ENCODE measurements around the gene CDC123. TPM values are rescaled to one million over a fixed set of nuclear protein-coding genes. Genes with fewer than 3 reads are reported as not detected.

Gene CDC123
- polyA plus RNA-seq, 2 donors, result 24.1 to 52.6 TPM

- Histone ChIP-seq H3K27ac (ENCODE audit: low read depth in 2 of 2, low read length in 1 of 2) (no peak overlapping the region), H3K27me3 (ENCODE audit: control insufficient read depth in 1 of 2, insufficient read depth in 2 of 2, low read length in 2 of 2) (no peaks in the 10 kb centered on the region), H3K4me1 (ENCODE audit: control insufficient read depth in 2 of 2, insufficient read depth in 2 of 2, low read length in 1 of 2) (no peaks in the 10 kb centered on the region), H3K36me3 (ENCODE audit: control insufficient read depth in 2 of 2, insufficient read depth in 2 of 2, low read length in 1 of 2) (peaks cover 2 to 11% of the 10 kb centered on the region in 2 donors), H3K9me3 (ENCODE audit: control insufficient read depth in 2 of 2, insufficient read depth in 1 of 2, low read depth in 1 of 2, low read length in 1 of 2) (no peaks in the 10 kb centered on the region), H3K4me3 (ENCODE audit: low read depth in 1 of 2, low read length in 2 of 2) (no peak overlapping the region)
- 80% methylated on average over 5 of the region's 5 CpGs for WGBS, 2 donors
Observed at GRCh38 chr10:12202226-12202625, 6.2 kb downstream of the CDC123 start.

GRCh38 chr10:12205082-12205481 is 9.1 kb downstream of the CDC123 start:
- 88 to 93% methylated on average over 3 of the region's 3 CpGs for whole genome bisulfite sequencing, 2 donors
- no peak overlapping the region for H3K4me3 ChIP-seq (ENCODE audit: low read depth in 1 of 2, low read length in 2 of 2)
- H3K27ac ChIP-seq (ENCODE audit: low read depth in 2 of 2, low read length in 1 of 2), result no peak overlapping the region
- H3K9me3 ChIP-seq (ENCODE audit: control insufficient read depth in 2 of 2, insufficient read depth in 1 of 2, low read depth in 1 of 2, low read length in 1 of 2), result no peaks in the 10 kb centered on the region
- H3K36me3 ChIP-seq (ENCODE audit: control insufficient read depth in 2 of 2, insufficient read depth in 2 of 2, low read length in 1 of 2), result peaks cover 4 to 11% of the 10 kb centered on the region in 2 donors
- no peaks in the 10 kb centered on the region for H3K27me3 ChIP-seq (ENCODE audit: control insufficient read depth in 1 of 2, insufficient read depth in 2 of 2, low read length in 2 of 2)
- H3K4me1 ChIP-seq (ENCODE audit: control insufficient read depth in 2 of 2, insufficient read depth in 2 of 2, low read length in 1 of 2), result no peaks in the 10 kb centered on the region

- Histone ChIP-seq H3K4me3 (ENCODE audit: low read depth in 1 of 2, low read length in 2 of 2) (no peak overlapping the region), H3K27me3 (ENCODE audit: control insufficient read depth in 1 of 2, insufficient read depth in 2 of 2, low read length in 2 of 2) (no peaks in the 10 kb centered on the region), H3K9me3 (ENCODE audit: control insufficient read depth in 2 of 2, insufficient read depth in 1 of 2, low read depth in 1 of 2, low read length in 1 of 2) (no peaks in the 10 kb centered on the region), H3K27ac (ENCODE audit: low read depth in 2 of 2, low read length in 1 of 2) (no peak overlapping the region), H3K36me3 (ENCODE audit: control insufficient read depth in 2 of 2, insufficient read depth in 2 of 2, low read length in 1 of 2) (peaks cover 4 to 7% of the 10 kb centered on the region in 2 donors), H3K4me1 (ENCODE audit: control insufficient read depth in 2 of 2, insufficient read depth in 2 of 2, low read length in 1 of 2) (no peaks in the 10 kb centered on the region)
- WGBS, 2 donors, result 79 to 86% methylated on average over 3 of the region's 3 CpGs
Observed at GRCh38 chr10:12207114-12207513, 11.1 kb downstream of the CDC123 start.

GRCh38 chr10:12208460-12208859 is 12.5 kb downstream of the CDC123 start:
- no peaks in the 10 kb centered on the region for H3K4me1 ChIP-seq (ENCODE audit: control insufficient read depth in 2 of 2, insufficient read depth in 2 of 2, low read length in 1 of 2)
- 97 to 98% methylated on average over 5 of the region's 5 CpGs for WGBS, 2 donors
- no peak overlapping the region for H3K4me3 ChIP-seq (ENCODE audit: low read depth in 1 of 2, low read length in 2 of 2)
- H3K27me3 ChIP-seq (ENCODE audit: control insufficient read depth in 1 of 2, insufficient read depth in 2 of 2, low read length in 2 of 2), result no peaks in the 10 kb centered on the region
- peaks cover 2 to 3% of the 10 kb centered on the region in 2 donors for H3K36me3 ChIP-seq (ENCODE audit: control insufficient read depth in 2 of 2, insufficient read depth in 2 of 2, low read length in 1 of 2)
- no peak overlapping the region for H3K27ac ChIP-seq (ENCODE audit: low read depth in 2 of 2, low read length in 1 of 2)
- no peaks in the 10 kb centered on the region for H3K9me3 ChIP-seq (ENCODE audit: control insufficient read depth in 2 of 2, insufficient read depth in 1 of 2, low read depth in 1 of 2, low read length in 1 of 2)

GRCh38 chr10:12212454-12212853 is 16.5 kb downstream of the CDC123 start:
- H3K36me3 ChIP-seq (ENCODE audit: control insufficient read depth in 2 of 2, insufficient read depth in 2 of 2, low read length in 1 of 2), result peaks cover 2 to 5% of the 10 kb centered on the region in 2 donors
- H3K27ac ChIP-seq (ENCODE audit: low read depth in 2 of 2, low read length in 1 of 2), result peak overlapping the region in 1 of 2 donors; percentile 4

GRCh38 chr10:12213621-12214020 is 17.6 kb downstream of the CDC123 start:
- H3K4me3 ChIP-seq (ENCODE audit: low read depth in 1 of 2, low read length in 2 of 2), result no peak overlapping the region
- WGBS, 2 donors, result 49 to 57% methylated on average over 3 of the region's 3 CpGs
- H3K4me1 ChIP-seq (ENCODE audit: control insufficient read depth in 2 of 2, insufficient read depth in 2 of 2, low read length in 1 of 2), result no peaks in the 10 kb centered on the region
- H3K27ac ChIP-seq (ENCODE audit: low read depth in 2 of 2, low read length in 1 of 2), result no peak overlapping the region
- peaks cover 5 to 8% of the 10 kb centered on the region in 2 donors for H3K36me3 ChIP-seq (ENCODE audit: control insufficient read depth in 2 of 2, insufficient read depth in 2 of 2, low read length in 1 of 2)
- H3K27me3 ChIP-seq (ENCODE audit: control insufficient read depth in 1 of 2, insufficient read depth in 2 of 2, low read length in 2 of 2), result no peaks in the 10 kb centered on the region
- H3K9me3 ChIP-seq (ENCODE audit: control insufficient read depth in 2 of 2, insufficient read depth in 1 of 2, low read depth in 1 of 2, low read length in 1 of 2), result no peaks in the 10 kb centered on the region

More at GRCh38 chr10:12212454-12212853, 16.5 kb downstream of the CDC123 start:
- WGBS, 2 donors, result 57 to 78% methylated on average over 3 of the region's 3 CpGs
- H3K4me3 ChIP-seq (ENCODE audit: low read depth in 1 of 2, low read length in 2 of 2), result no peak overlapping the region
- H3K27me3 ChIP-seq (ENCODE audit: control insufficient read depth in 1 of 2, insufficient read depth in 2 of 2, low read length in 2 of 2), result no peaks in the 10 kb centered on the region
- H3K4me1 ChIP-seq (ENCODE audit: control insufficient read depth in 2 of 2, insufficient read depth in 2 of 2, low read length in 1 of 2), result no peaks in the 10 kb centered on the region
- H3K9me3 ChIP-seq (ENCODE audit: control insufficient read depth in 2 of 2, insufficient read depth in 1 of 2, low read depth in 1 of 2, low read length in 1 of 2), result no peaks in the 10 kb centered on the region

- H3K27ac ChIP-seq (ENCODE audit: low read depth in 2 of 2, low read length in 1 of 2), result no peak overlapping the region
- H3K4me1 ChIP-seq (ENCODE audit: control insufficient read depth in 2 of 2, insufficient read depth in 2 of 2, low read length in 1 of 2), result no peaks in the 10 kb centered on the region
- WGBS, 2 donors, result 54 to 56% methylated on average over 4 of the region's 4 CpGs
Observed at GRCh38 chr10:12214093-12214492, 18.1 kb downstream of the CDC123 start.

GRCh38 chr10:12214763-12215218 is 18.8 kb downstream of the CDC123 start:
- H3K4me3 ChIP-seq (ENCODE audit: low read depth in 1 of 2, low read length in 2 of 2), result no peak overlapping the region
- H3K27ac ChIP-seq (ENCODE audit: low read depth in 2 of 2, low read length in 1 of 2), result peak overlapping the region in 1 of 2 donors; percentile 36
- no peaks in the 10 kb centered on the region for H3K9me3 ChIP-seq (ENCODE audit: control insufficient read depth in 2 of 2, insufficient read depth in 1 of 2, low read depth in 1 of 2, low read length in 1 of 2)
- 23 to 26% methylated on average over 6 of the region's 6 CpGs for WGBS, 2 donors
- H3K27me3 ChIP-seq (ENCODE audit: control insufficient read depth in 1 of 2, insufficient read depth in 2 of 2, low read length in 2 of 2), result no peaks in the 10 kb centered on the region
- peaks cover 7 to 8% of the 10 kb centered on the region in 2 donors for H3K36me3 ChIP-seq (ENCODE audit: control insufficient read depth in 2 of 2, insufficient read depth in 2 of 2, low read length in 1 of 2)
- no peaks in the 10 kb centered on the region for H3K4me1 ChIP-seq (ENCODE audit: control insufficient read depth in 2 of 2, insufficient read depth in 2 of 2, low read length in 1 of 2)

More at GRCh38 chr10:12214093-12214492, 18.1 kb downstream of the CDC123 start:
- Histone ChIP-seq H3K36me3 (ENCODE audit: control insufficient read depth in 2 of 2, insufficient read depth in 2 of 2, low read length in 1 of 2) (peaks cover 8 to 9% of the 10 kb centered on the region in 2 donors), H3K27me3 (ENCODE audit: control insufficient read depth in 1 of 2, insufficient read depth in 2 of 2, low read length in 2 of 2) (no peaks in the 10 kb centered on the region), H3K9me3 (ENCODE audit: control insufficient read depth in 2 of 2, insufficient read depth in 1 of 2, low read depth in 1 of 2, low read length in 1 of 2) (no peaks in the 10 kb centered on the region), H3K4me3 (ENCODE audit: low read depth in 1 of 2, low read length in 2 of 2) (no peak overlapping the region)

- no peaks in the 10 kb centered on the region for H3K27me3 ChIP-seq (ENCODE audit: control insufficient read depth in 1 of 2, insufficient read depth in 2 of 2, low read length in 2 of 2)
- WGBS, 2 donors, result 76 to 80% methylated on average over 8 of the region's 8 CpGs
- peaks cover 7% of the 10 kb centered on the region in 2 donors for H3K36me3 ChIP-seq (ENCODE audit: control insufficient read depth in 2 of 2, insufficient read depth in 2 of 2, low read length in 1 of 2)
- no peak overlapping the region for H3K27ac ChIP-seq (ENCODE audit: low read depth in 2 of 2, low read length in 1 of 2)
- no peak overlapping the region for H3K4me3 ChIP-seq (ENCODE audit: low read depth in 1 of 2, low read length in 2 of 2)
- no peaks in the 10 kb centered on the region for H3K4me1 ChIP-seq (ENCODE audit: control insufficient read depth in 2 of 2, insufficient read depth in 2 of 2, low read length in 1 of 2)
- no peaks in the 10 kb centered on the region for H3K9me3 ChIP-seq (ENCODE audit: control insufficient read depth in 2 of 2, insufficient read depth in 1 of 2, low read depth in 1 of 2, low read length in 1 of 2)
Observed at GRCh38 chr10:12218991-12219390, 23.0 kb downstream of the CDC123 start.

All from esophagus (tissue), 2 donors.